ENCODE data around the gene PSMD1.
A peak's percentile ranks its signal among the peaks of the same experiment; 100 is the strongest.
"Not testable (repeated sequence)": the region's sequence is repeated elsewhere in the genome, so short reads cannot be mapped to it uniquely, and the experiment has no call there.

Gene PSMD1

GRCh38 chr2:231093933-231094332 is 37.3 kb downstream of the PSMD1 start:
- peaks cover 7% of the 10 kb centered on the region for H3K9me3 Mint-ChIP-seq
- TF ChIP-seq CTCF (IDR thresholded peaks at IDR 0.05; ENCODE audit: unreplicated experiment in 3 of 3) = no peak
- H3K27ac Mint-ChIP-seq = no peak overlapping the region
- H3K4me1 Mint-ChIP-seq = no peaks in the 10 kb centered on the region
- peaks cover 83% of the 10 kb centered on the region for H3K36me3 Mint-ChIP-seq (ENCODE audit: low read depth)
- H3K4me3 Mint-ChIP-seq = no peak overlapping the region
- no peaks in the 10 kb centered on the region for H3K27me3 Mint-ChIP-seq (ENCODE audit: low read depth)

GRCh38 chr2:231094736-231095346 is 38.2 kb downstream of the PSMD1 start:
- no peaks in the 10 kb centered on the region for H3K4me1 Mint-ChIP-seq
- no peak overlapping the region for H3K27ac Mint-ChIP-seq
- H3K36me3 Mint-ChIP-seq (ENCODE audit: low read depth) = peaks cover 87% of the 10 kb centered on the region
- no peak overlapping the region for H3K4me3 Mint-ChIP-seq
- no peaks in the 10 kb centered on the region for H3K27me3 Mint-ChIP-seq (ENCODE audit: low read depth)
- H3K9me3 Mint-ChIP-seq = peaks cover 7% of the 10 kb centered on the region
- no peak for TF ChIP-seq CTCF (IDR thresholded peaks at IDR 0.05; ENCODE audit: unreplicated experiment in 3 of 3)

GRCh38 chr2:231099918-231100317 is 43.3 kb downstream of the PSMD1 start:
- Mint-ChIP-seq H3K4me1 (no peaks in the 10 kb centered on the region), H3K9me3 (peaks cover 7% of the 10 kb centered on the region), H3K4me3 (no peak overlapping the region), H3K27me3 (ENCODE audit: low read depth) (no peaks in the 10 kb centered on the region), H3K27ac (no peak overlapping the region), H3K36me3 (ENCODE audit: low read depth) (peaks cover 65% of the 10 kb centered on the region)
- peak in 1 of 3 experiments; percentile 19 for TF ChIP-seq CTCF (IDR thresholded peaks at IDR 0.05; ENCODE audit: unreplicated experiment in 3 of 3)

GRCh38 chr2:231100321-231100720 is 43.7 kb downstream of the PSMD1 start:
- not testable (repeated sequence) for H3K9me3 Mint-ChIP-seq

DNA sequence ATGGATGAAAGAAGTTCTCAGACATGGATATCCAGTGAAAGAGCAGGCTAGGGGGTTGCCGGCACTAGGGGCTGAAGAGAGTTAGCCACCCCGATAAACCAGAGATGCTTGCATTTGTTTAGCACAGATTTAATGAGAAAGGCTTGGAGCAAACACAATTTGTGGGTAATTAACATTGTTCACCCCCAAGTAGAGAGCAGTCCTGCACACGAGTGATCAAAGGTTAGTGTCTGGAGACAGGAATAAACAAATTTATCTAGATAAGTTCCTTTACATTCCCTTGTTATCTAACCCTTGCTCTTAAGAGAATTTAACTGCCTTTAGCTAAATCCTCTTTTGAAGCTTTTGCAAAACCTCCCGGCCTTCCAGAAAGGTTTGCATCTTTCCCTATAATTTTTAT is 44.3 kb downstream of the PSMD1 start:
- no peaks in the 10 kb centered on the region for H3K4me1 Mint-ChIP-seq
- H3K27ac Mint-ChIP-seq = no peak overlapping the region
- no peak overlapping the region for H3K4me3 Mint-ChIP-seq
- H3K36me3 Mint-ChIP-seq (ENCODE audit: low read depth) = peaks cover 58% of the 10 kb centered on the region
- H3K9me3 Mint-ChIP-seq = peaks cover 7% of the 10 kb centered on the region
- no peaks in the 10 kb centered on the region for H3K27me3 Mint-ChIP-seq (ENCODE audit: low read depth)
- TF ChIP-seq CTCF (IDR thresholded peaks at IDR 0.05; ENCODE audit: unreplicated experiment in 3 of 3) = no peak

More at GRCh38 chr2:231100321-231100720, 43.7 kb downstream of the PSMD1 start:
- H3K27ac Mint-ChIP-seq; H3K4me3 Mint-ChIP-seq; H3K27me3 Mint-ChIP-seq (ENCODE audit: low read depth); H3K4me1 Mint-ChIP-seq: not testable (repeated sequence)
- peaks cover 63% of the 10 kb centered on the region for H3K36me3 Mint-ChIP-seq (ENCODE audit: low read depth)

GRCh38 chr2:231102772-231103171 is 46.1 kb downstream of the PSMD1 start:
- Mint-ChIP-seq H3K27ac (no peak overlapping the region), H3K4me1 (no peaks in the 10 kb centered on the region), H3K4me3 (no peak overlapping the region), H3K27me3 (ENCODE audit: low read depth) (no peaks in the 10 kb centered on the region), H3K9me3 (peaks cover 7% of the 10 kb centered on the region), H3K36me3 (ENCODE audit: low read depth) (peaks cover 41% of the 10 kb centered on the region)
- TF ChIP-seq CTCF (IDR thresholded peaks at IDR 0.05; ENCODE audit: unreplicated experiment in 3 of 3) = no peak

Measured in nephron (organoid).